ENCODE results near the gene CSMD2.

CSMD2 gene

GRCh38 chr1:34163792-34164731 is 968 bp downstream of the CSMD2 start:
- no peak for DNase-seq (ENCODE audit: low read depth, low spot score)
- CTCF ChIA-PET = interaction anchor here (1.0 to 4.7 kb wide), 54 partner anchors 11 to 534 kb away, joined by 3 to 114 read pairs (median 5); no protein-coding TSS in a partner anchor
- no peak for TF ChIP-seq CTCF (IDR thresholded peaks at IDR 0.05; ENCODE audit: insufficient read depth, low read length, missing control alignments)
- POLR2A ChIA-PET = interaction anchor here (0.6 to 1.5 kb wide), 6 partner anchors 271 to 531 kb away, joined by 3 to 6 read pairs (median 4); no protein-coding TSS in a partner anchor
- H3K4me3 ChIP-seq (ENCODE audit: low read depth, low read length) = peak overlapping the region; percentile 75

- CTCF ChIA-PET = interaction anchor here (0.7 to 4.7 kb wide), 59 partner anchors 9 to 533 kb away, joined by 3 to 114 read pairs (median 5); no protein-coding TSS in a partner anchor
- H3K4me3 ChIP-seq (ENCODE audit: low read depth, low read length) = peak overlapping the region; percentile 75
- peak; percentile 87 for DNase-seq (ENCODE audit: low read depth, low spot score)
- TF ChIP-seq CTCF (IDR thresholded peaks at IDR 0.05; ENCODE audit: insufficient read depth, low read length, missing control alignments) = peak; percentile 91
- POLR2A ChIA-PET = interaction anchor here (0.7 to 1.5 kb wide), 4 partner anchors 270 to 530 kb away, joined by 4 to 6 read pairs (median 4); no protein-coding TSS in a partner anchor
Measured at GRCh38 chr1:34162852-34163766, 1.9 kb downstream of the CSMD2 start.

- TF ChIP-seq CTCF (IDR thresholded peaks at IDR 0.05; ENCODE audit: insufficient read depth, low read length, missing control alignments) = no peak
- H3K4me3 ChIP-seq (ENCODE audit: low read depth, low read length) = no peak overlapping the region
- ChIA-PET CTCF (no interaction called here), POLR2A (no interaction called here)
- no peak for DNase-seq (ENCODE audit: low read depth, low spot score)
Measured at GRCh38 chr1:34156739-34157138, 8.3 kb downstream of the CSMD2 start.

GRCh38 chr1:34155860-34156259 is 9.2 kb downstream of the CSMD2 start:
- H3K4me3 ChIP-seq (ENCODE audit: low read depth, low read length) = no peak overlapping the region
- DNase-seq (ENCODE audit: low read depth, low spot score) = no peak
- no peak for TF ChIP-seq CTCF (IDR thresholded peaks at IDR 0.05; ENCODE audit: insufficient read depth, low read length, missing control alignments)
- ChIA-PET CTCF (no interaction called here), POLR2A (no interaction called here)

- H3K4me3 ChIP-seq (ENCODE audit: low read depth, low read length) = no peak overlapping the region
- ChIA-PET CTCF (interaction anchor here (1.4 to 1.7 kb wide), 2 partner anchors 10 to 12 kb away, joined by 4 to 5 read pairs; partner anchors contain the start of gene CSMD2), POLR2A (no interaction called here)
- TF ChIP-seq CTCF (IDR thresholded peaks at IDR 0.05; ENCODE audit: insufficient read depth, low read length, missing control alignments) = no peak
- no peak for DNase-seq (ENCODE audit: low read depth, low spot score)
Measured at GRCh38 chr1:34153246-34153645, 11.8 kb downstream of the CSMD2 start.

Data from AG04449 (cell line).